K562 (cell line): ENCODE measurements around the gene PCDHGC4. TPM values are rescaled to one million over a fixed set of nuclear protein-coding genes. Genes with fewer than 3 reads are reported as not detected.

Experiments
- CTBP1 ChIP-seq: fragments of 450-650 bp; IDR thresholded peaks from 2 replicates; pipeline ENCODE4 v1.6.1; 2016; ENCODE audit warnings: borderline replicate concordance
- KLF13 ChIP-seq: fragments of 450-650 bp; IDR thresholded peaks from 2 replicates; pipeline ENCODE4 v1.6.1; 2016; ENCODE audit warnings: missing genetic modification characterization, low read depth, mild to moderate bottlenecking, missing compliant biosample characterization, moderate library complexity, borderline replicate concordance
- POLR2A ChIP-seq: fragments of 450-650 bp; conservative IDR thresholded peaks from 2 replicates; pipeline ENCODE4 v1.6.1; 2016
- TBP ChIP-seq: optimal IDR thresholded peaks from 2 replicates; pipeline ENCODE3; 2011; ENCODE audit warnings: low read depth, low read length, improper control_type of control experiment
- polyA plus RNA-seq, 8 experiments: library from polyadenylated mRNA; depleted of rRNA in 4 of 8; stranded (reverse) in 5 of 8; unstranded in 3 of 8; fragments of >200 nt; fragmentation: Nextera tagmentation in 2 of 8; fragmentation: Illumina TruSeq in 1 of 8; extraction: Ambion mirVana in 2 of 8; extraction: Trizol in 1 of 8; gene quantifications; 2 replicates each; pipeline versions ENCODE4 v1.2.1 to v1.2.3, GENCODE V29; 2011 to 2014; ENCODE audit warnings: inconsistent platforms in 1 of 8, missing spikeins in 1 of 8
- total RNA-seq, 7 experiments: library from RNA; depleted of rRNA in 6 of 7; stranded (reverse); fragments of >200 nt in 6 of 7; fragmentation: Illumina TruSeq in 2 of 7; extraction: Trizol in 2 of 7; gene quantifications; 2 replicates each; pipeline versions ENCODE4 v1.2.1 to v1.2.3, GENCODE V29; 2011 to 2021; ENCODE audit warnings: low replicate concordance in 1 of 7
- TF ChIP-seq, protein P1 (sequence below): fragments of 450-650 bp; IDR thresholded peaks from 2 replicates; pipeline ENCODE4 v1.6.1; 2016; ENCODE audit warnings: low read depth

The PCDHGC4 gene
- total and polyA plus RNA-seq, 9 of the 15 experiments (the other 6 are each of a cell fraction or from before 2014, with no cell fraction given) = 0.05 TPM; not detected in 8

- TF ChIP-seq, protein P1, sequence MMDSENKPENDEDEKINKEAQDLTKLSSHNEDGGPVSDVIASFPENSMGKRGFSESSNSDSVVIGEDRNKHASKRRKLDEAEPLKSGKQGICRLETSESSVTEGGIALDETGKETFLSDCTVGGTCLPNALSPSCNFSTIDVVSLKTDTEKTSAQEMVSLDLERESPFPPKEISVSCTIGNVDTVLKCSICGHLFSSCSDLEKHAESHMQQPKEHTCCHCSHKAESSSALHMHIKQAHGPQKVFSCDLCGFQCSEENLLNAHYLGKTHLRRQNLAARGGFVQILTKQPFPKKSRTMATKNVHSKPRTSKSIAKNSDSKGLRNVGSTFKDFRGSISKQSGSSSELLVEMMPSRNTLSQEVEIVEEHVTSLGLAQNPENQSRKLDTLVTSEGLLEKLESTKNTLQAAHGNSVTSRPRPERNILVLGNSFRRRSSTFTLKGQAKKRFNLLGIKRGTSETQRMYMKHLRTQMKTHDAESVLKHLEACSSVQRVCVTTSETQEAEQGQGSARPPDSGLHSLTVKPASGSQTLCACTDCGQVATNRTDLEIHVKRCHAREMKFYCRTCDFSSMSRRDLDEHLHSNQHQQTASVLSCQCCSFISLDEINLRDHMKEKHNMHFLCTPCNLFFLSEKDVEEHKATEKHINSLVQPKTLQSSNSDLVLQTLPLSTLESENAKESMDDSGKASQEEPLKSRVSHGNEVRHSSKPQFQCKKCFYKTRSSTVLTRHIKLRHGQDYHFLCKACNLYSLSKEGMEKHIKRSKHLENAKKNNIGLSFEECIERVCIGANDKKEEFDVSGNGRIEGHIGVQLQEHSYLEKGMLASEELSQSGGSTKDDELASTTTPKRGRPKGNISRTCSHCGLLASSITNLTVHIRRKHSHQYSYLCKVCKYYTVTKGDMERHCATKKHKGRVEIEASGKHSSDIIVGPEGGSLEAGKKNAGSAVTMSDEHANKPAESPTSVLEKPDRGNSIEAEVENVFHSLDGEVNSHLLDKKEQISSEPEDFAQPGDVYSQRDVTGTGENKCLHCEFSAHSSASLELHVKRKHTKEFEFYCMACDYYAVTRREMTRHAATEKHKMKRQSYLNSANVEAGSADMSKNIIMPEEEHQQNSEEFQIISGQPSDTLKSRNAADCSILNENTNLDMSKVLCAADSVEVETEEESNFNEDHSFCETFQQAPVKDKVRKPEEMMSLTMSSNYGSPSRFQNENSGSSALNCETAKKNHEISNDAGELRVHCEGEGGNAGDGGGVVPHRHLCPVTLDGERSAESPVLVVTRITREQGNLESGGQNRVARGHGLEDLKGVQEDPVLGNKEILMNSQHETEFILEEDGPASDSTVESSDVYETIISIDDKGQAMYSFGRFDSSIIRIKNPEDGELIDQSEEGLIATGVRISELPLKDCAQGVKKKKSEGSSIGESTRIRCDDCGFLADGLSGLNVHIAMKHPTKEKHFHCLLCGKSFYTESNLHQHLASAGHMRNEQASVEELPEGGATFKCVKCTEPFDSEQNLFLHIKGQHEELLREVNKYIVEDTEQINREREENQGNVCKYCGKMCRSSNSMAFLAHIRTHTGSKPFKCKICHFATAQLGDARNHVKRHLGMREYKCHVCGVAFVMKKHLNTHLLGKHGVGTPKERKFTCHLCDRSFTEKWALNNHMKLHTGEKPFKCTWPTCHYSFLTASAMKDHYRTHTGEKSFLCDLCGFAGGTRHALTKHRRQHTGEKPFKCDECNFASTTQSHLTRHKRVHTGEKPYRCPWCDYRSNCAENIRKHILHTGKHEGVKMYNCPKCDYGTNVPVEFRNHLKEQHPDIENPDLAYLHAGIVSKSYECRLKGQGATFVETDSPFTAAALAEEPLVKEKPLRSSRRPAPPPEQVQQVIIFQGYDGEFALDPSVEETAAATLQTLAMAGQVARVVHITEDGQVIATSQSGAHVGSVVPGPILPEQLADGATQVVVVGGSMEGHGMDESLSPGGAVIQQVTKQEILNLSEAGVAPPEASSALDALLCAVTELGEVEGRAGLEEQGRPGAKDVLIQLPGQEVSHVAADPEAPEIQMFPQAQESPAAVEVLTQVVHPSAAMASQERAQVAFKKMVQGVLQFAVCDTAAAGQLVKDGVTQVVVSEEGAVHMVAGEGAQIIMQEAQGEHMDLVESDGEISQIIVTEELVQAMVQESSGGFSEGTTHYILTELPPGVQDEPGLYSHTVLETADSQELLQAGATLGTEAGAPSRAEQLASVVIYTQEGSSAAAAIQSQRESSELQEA = no peak
- TF ChIP-seq KLF13 (tag) = no peak
- TF ChIP-seq TBP = no peak
- no peak for TF ChIP-seq CTBP1
- TF ChIP-seq POLR2A = no peak
These were observed 44.2 kb downstream of the PCDHGC4 start (continued) for GRCh38 chr5:141529002-141529401.
